A673 (cell line): ENCODE results near the gene RAB3A.
"Not testable (repeated sequence)": the region's sequence is repeated elsewhere in the genome, so short reads cannot be mapped to it uniquely, and the experiment has no call there.

Experiments
- CTCF ChIP-seq: fragments of 300-800, 200-600 bp; sonication (generic); conservative IDR thresholded peaks from 2 replicates; pipeline ENCODE4 v1.5.1; 2017; ENCODE audit warnings: low read depth, mild to moderate bottlenecking, antibody characterized with exemption, low read length, moderate library complexity, mixed read lengths
- EZH2 ChIP-seq: fragments of 200-600 bp; sonication (generic); IDR thresholded peaks from 2 replicates; pipeline ENCODE4 v1.6.1; 2017; ENCODE audit warnings: borderline replicate concordance, low read depth, mild to moderate bottlenecking, mixed read lengths, antibody characterized with exemption, low read length; ENCODE audit not compliant: poor library complexity, severe bottlenecking

GRCh38 chr19:18159059-18159616, 44.7 kb downstream of the RAB3A start:
- not testable (repeated sequence) for TF ChIP-seq CTCF, EZH2
